Measurements from ENCODE around the gene ALX3. TPM values are rescaled to one million over a fixed set of nuclear protein-coding genes. Genes with fewer than 3 reads are reported as not detected.

The ALX3 gene
- total and polyA plus RNA-seq, 10 of the 15 experiments (the other 5 are each of a cell fraction or from before 2014, with no cell fraction given), result not detected

- WGBS (ENCODE audit: insufficient coverage, insufficient replicate concordance, low lambda C conversion rate, missing lambda C conversion rate), result 43% methylated on average over 3 of the region's 3 CpGs
- Histone ChIP-seq H3K36me3 (ENCODE audit: control insufficient read depth in 2 of 2, insufficient read depth in 2 of 2, low read length in 1 of 2) (no peaks in the 10 kb centered on the region), H3K27me3 (replicated peaks in 1 of 2; ENCODE audit: control insufficient read depth in 2 of 2, insufficient read depth in 2 of 2, low read length in 1 of 2) (peaks cover 1 to 2% of the 10 kb centered on the region in 2 experiments; a peak in 2 of 4 replicates), H3K9me3 (replicated peaks; ENCODE audit: control insufficient read depth, insufficient read depth, low read length) (no peaks in the 10 kb centered on the region; the same call in 1 of the 3 replicates), H3K4me1 (ENCODE audit: control insufficient read depth, insufficient read depth, low read length) (no peaks in the 10 kb centered on the region), H3K27ac (ENCODE audit: control insufficient read depth, insufficient read depth) (no peak overlapping the region), H2AFZ (ENCODE audit: control insufficient read depth, low read depth, low read length) (no peak overlapping the region), H3K79me2 (ENCODE audit: control insufficient read depth, insufficient read depth, low read length) (no peaks in the 10 kb centered on the region), H3K4me2 (ENCODE audit: control insufficient read depth, insufficient read depth) (no peak overlapping the region), H3K4me3 (no peak overlapping the region), H4K20me1 (ENCODE audit: control insufficient read depth, insufficient read depth) (no peaks in the 10 kb centered on the region), H3K9ac (ENCODE audit: control insufficient read depth, insufficient read depth, low read length) (no peak overlapping the region)
- ChIA-PET CTCF (no interaction called here), POLR2A (no interaction called here), RAD21 (ENCODE audit: unreplicated experiment) (no interaction called here), SMC1A (ENCODE audit: uncharacterized antibody, unreplicated experiment) (interaction anchor here (1.2 kb wide), 1 partner anchor 32 kb away, joined by 3 read pairs; no protein-coding TSS in a partner anchor)
- ATAC-seq (no peak), FAIRE-seq (no peak), DNase-seq (ENCODE audit: low read depth, low spot score) (no peak)
- no TSS peak for BruUV-seq (replicated peaks)
- in situ Hi-C loops (cut with MboI) (no loop called here), intact Hi-C loops (cut with micrococcal nuclease; ENCODE audit: unreplicated experiment) (no loop called here)
- TF ChIP-seq NR2F1 (conservative IDR thresholded peaks at IDR 0.05) (no peak), JUND (IDR thresholded peaks at IDR 0.05; ENCODE audit: low read depth, low read length) (no peak), SPI1 (IDR thresholded peaks at IDR 0.05; ENCODE audit: borderline replicate concordance, insufficient read depth, low read depth, low read length) (no peak), SMARCA5 (IDR thresholded peaks at IDR 0.05) (no peak), ZNF274 (IDR thresholded peaks at IDR 0.05; ENCODE audit: insufficient read depth, insufficient read length) (no peak), ZBTB33 (IDR thresholded peaks at IDR 0.05) (no peak), CHD2 (IDR thresholded peaks at IDR 0.05; ENCODE audit: borderline replicate concordance, low read depth, low read length) (no peak), HDAC2 (IDR thresholded peaks at IDR 0.05) (no peak)
Measured at GRCh38 chr1:110119843-110120242, 49.4 kb upstream of the ALX3 start.

All from GM12878 (cell line).